BJ (cell line): ENCODE measurements around the gene WFIKKN1. TPM values are rescaled to one million over a fixed set of nuclear protein-coding genes. Genes with fewer than 3 reads are reported as not detected.

Experiments used
- CTCF ChIA-PET: fragments of 350-600 bp; formaldehyde crosslinking; extraction: SDS; loops from one replicate; lab custom pipeline; 2021; ENCODE audit warnings: antibody characterized with exemption, inconsistent platforms; lab: Yijun Ruan, JAX
- POLR2A ChIA-PET: fragments of 300-600 bp; sonication (Branson Sonifier 250); formaldehyde crosslinking; extraction: SDS; loops from one replicate; lab custom pipeline; 2021; ENCODE audit warnings: antibody characterized with exemption; lab: Charles Lee
- DNase-seq: peaks from one replicate; pipeline ENCODE4 v3.0.0-alpha.2; 2011; ENCODE audit warnings: low read depth
- H3K27me3 ChIP-seq: 2 replicates; pipeline ENCODE4 v1.6.0; 2011; ENCODE audit warnings: low read length; ENCODE audit not compliant: control insufficient read depth, insufficient read depth
- H3K36me3 ChIP-seq: 2 replicates; pipeline ENCODE4 v1.5.1; 2011; ENCODE audit warnings: low read length; ENCODE audit not compliant: control insufficient read depth, insufficient read depth
- H3K4me3 ChIP-seq: 2 replicates; pipeline ENCODE4 v1.5.1; 2011; ENCODE audit warnings: low read depth, mild to moderate bottlenecking, control low read depth, low read length
- CTCF ChIP-seq: IDR thresholded peaks from 2 replicates; pipeline ENCODE4 v1.5.1; 2011; ENCODE audit warnings: low read depth, mild to moderate bottlenecking, control low read depth, inconsistent platforms, low read length, moderate library complexity; ENCODE audit not compliant: insufficient read depth
- polyA plus RNA-seq: library from polyadenylated mRNA; depleted of rRNA; stranded (reverse); fragments of >200 nt; gene quantifications from 2 replicates; pipeline ENCODE4 v1.2.3, GENCODE V29; 2011

Gene WFIKKN1
- polyA plus RNA-seq, 1 experiment = not detected

DNA sequence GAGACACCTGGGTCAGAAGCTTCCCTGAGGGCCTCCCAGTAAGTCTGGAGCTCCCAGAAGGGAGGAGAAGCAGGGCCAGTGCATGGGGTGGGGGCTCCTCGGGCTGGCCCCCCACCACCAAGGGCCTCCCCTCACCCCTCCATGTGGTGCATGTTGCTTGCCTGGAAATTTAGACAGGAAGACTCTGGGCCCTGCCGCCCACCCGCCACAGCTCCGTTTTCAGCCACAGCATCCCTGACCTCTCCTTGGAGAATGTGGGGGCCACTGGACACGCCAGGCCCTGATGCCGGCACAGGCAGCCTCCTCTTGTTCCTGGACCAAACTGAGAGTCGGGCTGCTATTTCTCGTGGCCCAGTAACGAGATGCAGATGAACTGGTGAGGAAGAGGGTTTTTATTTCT lies 8.1 kb downstream of the WFIKKN1 start:
- Histone ChIP-seq H3K27me3 (no peaks in the 10 kb centered on the region), H3K4me3 (no peak overlapping the region), H3K36me3 (peaks cover 3% of the 10 kb centered on the region)
- POLR2A ChIA-PET = no interaction called here
- DNase-seq = no peak
- no peak for TF ChIP-seq CTCF
- CTCF ChIA-PET = interaction anchor here (1.3 kb wide), 1 partner anchor 74 kb away, joined by 3 read pairs; no protein-coding TSS in a partner anchor

DNA sequence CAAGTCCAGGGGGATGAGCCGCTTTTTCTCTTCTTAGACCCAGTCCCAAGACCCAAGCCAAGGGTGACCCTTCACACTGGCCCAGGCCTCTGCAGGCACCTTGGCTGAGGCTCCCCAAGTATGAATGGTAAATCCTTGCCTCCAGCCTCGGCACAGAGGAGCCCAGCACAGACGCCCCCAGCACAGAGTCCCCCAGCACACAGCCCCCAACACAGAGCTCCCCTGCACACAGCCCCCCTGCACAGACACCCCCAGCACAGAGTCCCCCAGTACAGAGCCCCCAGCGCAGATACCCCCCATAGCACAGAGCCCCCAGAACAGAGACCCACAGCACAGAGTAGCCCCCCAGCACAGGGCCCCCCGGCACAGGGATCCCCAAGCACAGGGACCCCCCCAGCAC lies 9.8 kb downstream of the WFIKKN1 start:
- POLR2A ChIA-PET = no interaction called here

DNA sequence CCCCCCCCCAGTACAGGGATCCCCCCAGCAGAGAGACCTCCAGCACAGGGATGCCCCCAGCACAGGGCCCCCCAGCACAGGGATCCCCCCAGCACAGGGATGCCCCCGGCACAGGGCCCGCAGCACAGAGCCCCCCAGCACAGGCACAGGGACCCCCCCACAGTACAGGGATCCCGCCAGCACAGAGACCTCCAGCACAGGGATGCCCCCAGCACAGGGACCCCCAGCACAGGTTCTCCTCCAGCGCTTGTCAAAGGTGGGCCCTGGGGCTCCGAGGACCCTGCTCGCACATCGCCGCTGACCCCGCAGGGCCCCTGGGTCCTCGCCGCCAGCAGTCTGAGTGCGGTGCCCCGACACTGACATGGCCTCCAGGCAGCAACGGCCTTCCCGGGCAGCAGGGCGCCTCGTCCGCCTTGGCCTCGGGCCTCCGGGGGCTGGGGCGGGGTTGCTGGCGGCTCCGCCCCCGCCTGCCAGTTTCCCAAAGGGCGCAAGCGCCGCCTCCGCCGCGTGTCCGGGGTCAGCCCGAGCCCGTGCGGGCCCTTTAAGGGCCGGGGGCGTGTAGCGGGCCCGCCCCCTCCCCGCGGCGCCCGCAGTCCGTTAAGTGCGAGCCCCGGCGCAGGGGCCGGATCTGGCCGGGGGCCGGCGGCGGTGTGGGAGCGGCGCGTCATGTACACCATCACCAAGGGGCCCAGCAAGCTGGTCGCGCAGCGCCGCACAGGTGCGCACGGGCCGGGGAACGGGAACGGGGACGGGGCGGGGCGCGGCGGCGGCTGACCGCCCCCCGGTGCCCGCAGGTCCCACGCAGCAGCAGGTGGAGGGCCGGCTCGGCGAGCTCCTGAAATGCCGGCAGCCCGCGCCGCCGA lies 10.8 kb downstream of the WFIKKN1 start, which contains the start of gene MCRIP2:
Gene MCRIP2, plus strand, starts transcription at position 503 of the 863 bp plus-strand sequence. Its CDS starts 164 bp downstream, at position 667.
- no peak for TF ChIP-seq CTCF

More for the DNA sequence above, 9.8 kb downstream of the WFIKKN1 start:
- Histone ChIP-seq H3K36me3 (no peaks in the 10 kb centered on the region), H3K27me3 (no peaks in the 10 kb centered on the region), H3K4me3 (no peak overlapping the region; the same call in 1 of the 2 replicates)
- CTCF ChIA-PET = no interaction called here
- no peak for DNase-seq
- TF ChIP-seq CTCF = no peak

DNA sequence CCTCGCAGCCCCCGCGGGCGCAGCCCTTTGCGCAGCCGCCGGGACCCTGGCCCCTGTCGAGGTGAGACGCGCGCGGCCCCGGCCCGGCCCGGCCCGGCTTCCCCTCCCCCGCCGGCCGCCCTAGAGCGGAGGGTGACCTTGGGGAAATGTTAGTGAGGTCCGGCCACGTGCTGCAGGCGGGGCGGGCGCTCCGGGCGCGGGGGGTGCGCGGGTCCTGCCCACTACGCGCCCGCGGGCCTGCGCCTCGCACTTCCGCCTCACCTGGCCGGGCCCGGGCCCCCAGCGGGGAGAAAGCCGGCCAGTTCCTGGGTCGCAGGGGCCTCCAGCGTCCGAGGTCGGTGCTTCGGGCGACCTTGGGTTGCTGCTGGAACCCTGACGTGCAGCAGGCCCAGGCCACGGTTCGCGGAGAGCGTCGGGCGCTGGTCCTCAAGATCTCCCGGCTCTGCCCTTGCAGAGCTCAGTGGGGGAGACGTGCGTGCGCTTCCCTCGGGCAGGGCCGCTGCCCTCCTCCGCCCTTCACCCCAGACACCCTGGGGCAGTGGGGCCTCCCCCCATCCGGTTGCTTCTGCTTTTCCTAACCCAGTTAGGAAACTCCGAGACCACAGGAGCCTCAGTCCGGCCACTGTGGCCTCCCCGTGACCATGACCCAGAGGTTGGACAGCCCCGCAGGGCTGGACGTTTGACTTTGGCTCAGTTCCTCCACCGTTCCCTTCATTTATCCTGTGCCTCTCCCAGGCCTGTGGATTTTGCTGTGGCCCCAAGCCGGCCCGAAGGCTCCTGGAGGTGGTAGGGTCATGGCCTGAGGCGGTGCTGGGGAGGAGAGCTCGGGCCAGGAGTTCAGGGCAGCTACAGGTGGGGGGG lies 11.6 kb downstream of the WFIKKN1 start:
- CTCF ChIA-PET = interaction anchor here (1.1 kb wide), 1 partner anchor 18 kb away, joined by 3 read pairs; no protein-coding TSS in a partner anchor
- no peak for TF ChIP-seq CTCF
- Histone ChIP-seq H3K36me3 (peaks cover 3% of the 10 kb centered on the region), H3K4me3 (peak overlapping the region; percentile 59), H3K27me3 (no peaks in the 10 kb centered on the region)
- DNase-seq = no peak
- POLR2A ChIA-PET = no interaction called here

More for the DNA sequence above, 10.8 kb downstream of the WFIKKN1 start, which contains the start of gene MCRIP2:
- DNase-seq = no peak
- no peaks in the 10 kb centered on the region for H3K27me3 ChIP-seq
- peaks cover under 1% of the 10 kb centered on the region for H3K36me3 ChIP-seq
- CTCF ChIA-PET = interaction anchor here (1.1 kb wide), 1 partner anchor 19 kb away, joined by 3 read pairs; no protein-coding TSS in a partner anchor
- H3K4me3 ChIP-seq = peak within 1 kb of the TSS; percentile 59
- POLR2A ChIA-PET = no interaction called here

- Histone ChIP-seq H3K27me3 (no peaks in the 10 kb centered on the region), H3K4me3 (peak overlapping the region; percentile 59), H3K36me3 (peaks cover 3% of the 10 kb centered on the region)
- DNase-seq = no peak
- CTCF ChIA-PET = no interaction called here
- POLR2A ChIA-PET = no interaction called here
- no peak for TF ChIP-seq CTCF
These were observed 12.2 kb downstream of the WFIKKN1 start for GRCh38 chr16:643050-643368.
